ENCODE data around the gene TBC1D24.
A peak's percentile ranks its signal among the peaks of the same experiment; 100 is the strongest.

The TBC1D24 gene

DNA sequence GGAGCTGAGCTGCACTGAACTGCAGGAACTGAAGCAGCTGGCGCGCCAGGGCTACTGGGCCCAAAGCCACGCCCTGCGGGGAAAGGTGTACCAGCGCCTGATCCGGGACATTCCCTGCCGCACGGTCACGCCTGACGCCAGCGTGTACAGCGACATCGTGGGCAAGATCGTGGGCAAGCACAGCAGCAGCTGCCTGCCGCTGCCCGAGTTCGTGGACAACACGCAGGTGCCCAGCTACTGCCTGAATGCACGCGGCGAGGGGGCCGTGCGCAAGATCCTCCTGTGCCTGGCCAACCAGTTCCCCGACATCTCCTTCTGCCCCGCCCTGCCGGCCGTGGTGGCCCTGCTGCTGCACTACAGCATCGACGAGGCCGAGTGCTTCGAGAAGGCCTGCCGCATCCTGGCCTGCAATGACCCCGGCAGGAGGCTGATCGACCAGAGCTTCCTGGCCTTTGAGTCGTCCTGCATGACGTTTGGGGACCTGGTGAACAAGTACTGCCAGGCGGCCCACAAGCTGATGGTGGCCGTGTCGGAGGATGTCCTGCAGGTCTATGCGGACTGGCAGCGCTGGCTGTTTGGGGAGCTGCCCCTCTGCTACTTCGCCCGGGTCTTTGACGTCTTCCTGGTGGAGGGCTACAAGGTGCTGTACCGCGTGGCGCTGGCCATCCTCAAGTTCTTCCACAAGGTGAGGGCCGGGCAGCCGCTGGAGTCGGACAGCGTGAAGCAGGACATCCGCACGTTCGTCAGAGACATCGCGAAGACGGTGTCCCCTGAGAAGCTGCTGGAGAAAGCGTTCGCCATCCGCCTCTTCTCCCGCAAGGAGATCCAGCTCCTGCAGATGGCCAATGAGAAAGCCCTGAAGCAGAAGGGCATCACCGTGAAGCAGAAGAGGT is 21.5 kb downstream of the TBC1D24 start:
- peaks cover 0 to 28% (median 16%) of the 10 kb centered on the region in 5 donors for H3K36me3 ChIP-seq (ENCODE audit: control insufficient read depth in 5 of 5, insufficient read depth in 5 of 5, low read length in 5 of 5)
- H3K9me3 ChIP-seq (ENCODE audit: control insufficient read depth in 5 of 5, low read length in 5 of 5) = no peaks in the 10 kb centered on the region
- no peak overlapping the region for H3K27ac ChIP-seq (ENCODE audit: low read depth, low read length)
- no peaks in the 10 kb centered on the region for H3K27me3 ChIP-seq (ENCODE audit: control insufficient read depth in 5 of 5, insufficient read depth in 4 of 5, low read length in 5 of 5)
- no peak overlapping the region for H3K4me3 ChIP-seq (ENCODE audit: low read depth in 1 of 5, low read length in 5 of 5)
- no peak overlapping the region for H3K9ac ChIP-seq (ENCODE audit: low read length in 5 of 5)
- H3K4me1 ChIP-seq (ENCODE audit: control insufficient read depth in 5 of 5, insufficient read depth in 5 of 5, low read length in 5 of 5) = peaks cover 13 to 52% (median 38%) of the 10 kb centered on the region in 5 donors

DNA sequence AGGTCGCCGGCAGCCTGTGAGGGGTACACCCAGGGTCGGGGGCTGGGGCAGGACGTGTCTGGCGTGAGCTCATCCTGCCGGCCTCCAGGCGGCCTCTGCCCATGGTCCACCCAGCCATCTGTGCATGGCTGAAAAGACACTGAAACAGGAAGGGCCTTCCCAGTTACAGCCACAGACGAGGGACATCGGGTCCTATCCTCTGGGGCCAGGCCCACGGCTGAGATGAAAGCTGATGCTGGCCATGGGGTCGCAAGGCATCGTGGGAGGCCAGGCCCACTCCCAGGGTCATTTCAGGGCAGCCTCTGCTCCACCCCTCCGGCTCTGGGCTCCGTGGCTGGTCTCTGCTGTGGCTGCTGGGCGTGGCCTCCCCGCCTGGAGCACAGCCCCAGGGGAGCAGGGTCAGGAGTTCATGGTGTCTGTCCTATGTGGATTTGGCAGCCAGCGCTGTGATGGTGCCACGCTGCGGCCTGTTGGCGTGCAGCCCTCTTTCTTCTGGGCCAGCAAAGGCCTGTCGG is 22.2 kb downstream of the TBC1D24 start:
- Histone ChIP-seq H3K27me3 (ENCODE audit: control insufficient read depth in 5 of 5, insufficient read depth in 4 of 5, low read length in 5 of 5) (no peaks in the 10 kb centered on the region), H3K9me3 (ENCODE audit: control insufficient read depth in 5 of 5, low read length in 5 of 5) (no peaks in the 10 kb centered on the region), H3K4me3 (ENCODE audit: low read depth in 1 of 5, low read length in 5 of 5) (peak overlapping the region in 1 of 5 donors; percentile 21), H3K27ac (ENCODE audit: low read depth, low read length) (no peak overlapping the region), H3K4me1 (ENCODE audit: control insufficient read depth in 5 of 5, insufficient read depth in 5 of 5, low read length in 5 of 5) (peaks cover 13 to 59% (median 45%) of the 10 kb centered on the region in 5 donors), H3K36me3 (ENCODE audit: control insufficient read depth in 5 of 5, insufficient read depth in 5 of 5, low read length in 5 of 5) (peaks cover 0 to 28% (median 16%) of the 10 kb centered on the region in 5 donors), H3K9ac (ENCODE audit: low read length in 5 of 5) (peak overlapping the region in 1 of 5 donors; percentile 1)

DNA sequence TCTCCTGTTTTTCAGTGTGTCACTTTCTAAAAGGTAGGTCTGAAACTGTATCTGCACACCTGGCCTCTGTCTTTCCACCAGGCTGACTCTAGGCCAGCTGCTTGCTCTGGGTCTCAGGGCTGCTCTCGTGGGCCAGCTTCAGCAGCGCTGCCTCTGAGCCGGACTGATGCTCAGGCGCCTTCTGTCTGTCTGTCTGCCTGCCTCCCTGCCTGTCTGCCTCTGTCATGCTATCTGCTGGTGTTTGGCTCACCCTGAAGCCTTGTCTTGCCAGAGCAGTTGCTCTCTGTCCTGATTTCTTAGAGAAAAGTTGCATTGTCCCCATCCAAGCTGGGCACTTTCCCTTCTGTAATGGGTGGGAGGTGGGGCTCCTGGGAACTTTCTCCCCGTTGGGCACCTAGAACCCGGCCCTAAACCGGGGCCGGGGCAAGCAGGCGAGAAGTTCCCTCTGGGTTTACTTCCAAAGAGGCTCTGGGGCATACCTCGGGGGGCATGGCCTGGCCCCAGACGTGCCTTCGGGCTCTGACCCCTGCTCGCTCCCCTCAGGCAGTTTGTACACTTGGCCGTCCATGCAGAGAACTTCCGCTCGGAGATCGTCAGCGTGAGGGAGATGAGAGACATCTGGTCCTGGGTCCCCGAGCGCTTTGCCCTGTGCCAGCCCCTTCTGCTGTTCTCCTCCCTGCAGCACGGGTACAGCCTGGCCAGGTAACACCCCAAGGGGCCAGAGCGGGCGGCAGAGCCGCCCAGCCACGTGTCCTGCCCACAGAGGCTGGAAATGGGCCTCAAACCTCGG is 23.0 kb downstream of the TBC1D24 start:
- H3K4me1 ChIP-seq (ENCODE audit: control insufficient read depth in 5 of 5, insufficient read depth in 5 of 5, low read length in 5 of 5) = peaks cover 13 to 66% (median 52%) of the 10 kb centered on the region in 5 donors
- no peak overlapping the region for H3K27ac ChIP-seq (ENCODE audit: low read depth, low read length)
- peak overlapping the region in 2 of 5 donors; percentile 1 to 38 for H3K9ac ChIP-seq (ENCODE audit: low read length in 5 of 5)

DNA sequence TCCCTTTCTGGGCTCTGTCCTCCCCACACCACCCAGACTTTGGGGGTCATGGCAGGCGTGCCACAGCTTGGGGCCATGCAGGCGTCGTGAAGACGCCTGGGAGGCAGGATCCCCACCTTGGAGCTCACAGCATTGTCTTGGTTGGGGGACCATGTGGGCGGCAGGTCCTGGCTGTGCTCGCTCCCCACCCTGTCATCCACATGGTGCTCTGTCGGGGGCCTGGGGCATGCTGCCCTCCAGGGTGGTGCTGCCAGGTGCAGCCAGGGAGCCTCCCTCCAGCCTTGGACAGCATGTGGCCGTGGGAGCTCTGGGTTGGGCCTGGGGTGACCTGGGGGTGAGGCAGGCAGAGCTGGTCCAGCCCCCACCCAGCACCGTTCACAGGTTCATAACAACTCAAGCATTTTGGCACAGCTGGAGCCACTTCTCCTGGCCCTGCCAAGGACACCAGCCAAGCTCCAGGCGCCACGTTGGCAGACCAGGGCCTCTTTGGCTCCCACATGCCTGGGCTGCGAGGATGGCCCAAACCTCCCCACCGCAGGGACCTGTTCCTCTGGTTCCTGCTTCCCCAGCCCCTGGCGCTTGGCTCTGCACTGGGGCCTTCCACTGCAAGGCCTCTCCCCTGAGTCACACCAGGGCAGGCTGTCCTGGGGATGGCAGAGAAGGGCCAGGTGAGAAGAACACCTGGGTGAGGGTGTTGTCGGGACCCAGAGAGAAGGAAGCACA is 23.8 kb downstream of the TBC1D24 start:
- Histone ChIP-seq H3K4me1 (ENCODE audit: control insufficient read depth in 5 of 5, insufficient read depth in 5 of 5, low read length in 5 of 5) (peaks cover 13 to 66% (median 54%) of the 10 kb centered on the region in 5 donors), H3K27me3 (ENCODE audit: control insufficient read depth in 5 of 5, insufficient read depth in 4 of 5, low read length in 5 of 5) (no peaks in the 10 kb centered on the region), H3K9ac (ENCODE audit: low read length in 5 of 5) (peak overlapping the region in 2 of 5 donors; percentile 5 to 38), H3K36me3 (ENCODE audit: control insufficient read depth in 5 of 5, insufficient read depth in 5 of 5, low read length in 5 of 5) (peaks cover 0 to 28% (median 15%) of the 10 kb centered on the region in 5 donors), H3K27ac (ENCODE audit: low read depth, low read length) (no peak overlapping the region), H3K4me3 (ENCODE audit: low read depth in 1 of 5, low read length in 5 of 5) (no peak overlapping the region), H3K9me3 (ENCODE audit: control insufficient read depth in 5 of 5, low read length in 5 of 5) (no peaks in the 10 kb centered on the region)

More for the DNA sequence above, 23.0 kb downstream of the TBC1D24 start:
- Histone ChIP-seq H3K9me3 (ENCODE audit: control insufficient read depth in 5 of 5, low read length in 5 of 5) (no peaks in the 10 kb centered on the region), H3K36me3 (ENCODE audit: control insufficient read depth in 5 of 5, insufficient read depth in 5 of 5, low read length in 5 of 5) (peaks cover 0 to 28% (median 15%) of the 10 kb centered on the region in 5 donors), H3K4me3 (ENCODE audit: low read depth in 1 of 5, low read length in 5 of 5) (peak overlapping the region in 1 of 5 donors; percentile 8), H3K27me3 (ENCODE audit: control insufficient read depth in 5 of 5, insufficient read depth in 4 of 5, low read length in 5 of 5) (no peaks in the 10 kb centered on the region)

DNA sequence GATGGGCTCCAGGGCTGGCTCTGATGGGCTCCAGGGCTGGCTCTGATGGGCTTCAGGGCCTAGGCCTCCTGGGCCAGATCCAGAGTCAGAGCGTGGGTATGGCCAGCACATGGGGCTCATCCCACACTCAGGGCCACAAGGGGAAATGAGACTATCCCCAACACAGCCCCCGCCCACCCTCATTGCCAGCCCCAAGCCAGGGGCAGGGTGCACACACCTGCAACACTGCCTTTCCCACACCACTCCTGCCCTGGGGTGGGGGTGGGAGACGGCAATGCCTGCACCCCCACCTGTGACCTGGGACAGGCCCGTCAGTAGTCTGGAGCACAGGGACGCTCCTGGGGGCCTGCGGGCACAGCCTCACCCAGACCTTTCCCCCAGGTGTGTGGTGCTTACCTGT is 24.5 kb downstream of the TBC1D24 start:
- no peaks in the 10 kb centered on the region for H3K27me3 ChIP-seq (ENCODE audit: control insufficient read depth in 5 of 5, insufficient read depth in 4 of 5, low read length in 5 of 5)
- H3K9me3 ChIP-seq (ENCODE audit: control insufficient read depth in 5 of 5, low read length in 5 of 5) = no peaks in the 10 kb centered on the region
- H3K36me3 ChIP-seq (ENCODE audit: control insufficient read depth in 5 of 5, insufficient read depth in 5 of 5, low read length in 5 of 5) = peaks cover 0 to 28% (median 15%) of the 10 kb centered on the region in 5 donors
- peak overlapping the region in 1 of 5 donors; percentile 5 for H3K9ac ChIP-seq (ENCODE audit: low read length in 5 of 5)
- no peak overlapping the region for H3K4me3 ChIP-seq (ENCODE audit: low read depth in 1 of 5, low read length in 5 of 5)
- peaks cover 13 to 59% (median 52%) of the 10 kb centered on the region in 5 donors for H3K4me1 ChIP-seq (ENCODE audit: control insufficient read depth in 5 of 5, insufficient read depth in 5 of 5, low read length in 5 of 5)
- H3K27ac ChIP-seq (ENCODE audit: low read depth, low read length) = no peak overlapping the region

DNA sequence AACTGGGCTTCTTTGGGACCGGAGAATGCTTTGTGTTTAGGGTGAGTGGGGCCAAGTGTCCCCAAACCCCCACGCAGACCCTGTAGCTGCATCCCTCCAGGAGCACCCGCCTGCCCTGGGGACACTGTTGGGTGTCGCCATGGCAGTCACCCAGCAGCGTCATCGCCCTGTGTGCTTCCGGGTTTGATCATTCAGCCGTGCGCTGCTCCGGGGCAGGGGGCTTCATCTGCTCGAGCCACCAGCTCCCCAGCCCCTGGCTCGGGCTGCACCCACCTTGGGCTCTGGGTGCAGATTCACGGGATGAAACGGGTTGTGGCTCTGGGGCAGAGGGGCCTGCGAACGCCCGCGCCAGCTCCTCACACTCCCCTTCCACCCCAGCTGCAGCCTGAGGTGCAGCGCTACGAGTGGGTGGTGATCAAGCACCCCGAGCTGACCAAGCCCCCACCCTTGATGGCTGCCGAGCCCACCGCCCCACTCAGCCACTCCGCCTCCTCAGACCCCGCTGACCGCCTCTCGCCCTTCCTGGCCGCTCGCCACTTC is 25.0 kb downstream of the TBC1D24 start:
- no peaks in the 10 kb centered on the region for H3K27me3 ChIP-seq (ENCODE audit: control insufficient read depth in 5 of 5, insufficient read depth in 4 of 5, low read length in 5 of 5)
- peaks cover 0 to 28% (median 15%) of the 10 kb centered on the region in 5 donors for H3K36me3 ChIP-seq (ENCODE audit: control insufficient read depth in 5 of 5, insufficient read depth in 5 of 5, low read length in 5 of 5)
- H3K9me3 ChIP-seq (ENCODE audit: control insufficient read depth in 5 of 5, low read length in 5 of 5) = no peaks in the 10 kb centered on the region
- no peak overlapping the region for H3K9ac ChIP-seq (ENCODE audit: low read length in 5 of 5)
- H3K4me1 ChIP-seq (ENCODE audit: control insufficient read depth in 5 of 5, insufficient read depth in 5 of 5, low read length in 5 of 5) = peaks cover 13 to 59% (median 52%) of the 10 kb centered on the region in 5 donors
- H3K27ac ChIP-seq (ENCODE audit: low read depth, low read length) = no peak overlapping the region
- H3K4me3 ChIP-seq (ENCODE audit: low read depth in 1 of 5, low read length in 5 of 5) = no peak overlapping the region

DNA sequence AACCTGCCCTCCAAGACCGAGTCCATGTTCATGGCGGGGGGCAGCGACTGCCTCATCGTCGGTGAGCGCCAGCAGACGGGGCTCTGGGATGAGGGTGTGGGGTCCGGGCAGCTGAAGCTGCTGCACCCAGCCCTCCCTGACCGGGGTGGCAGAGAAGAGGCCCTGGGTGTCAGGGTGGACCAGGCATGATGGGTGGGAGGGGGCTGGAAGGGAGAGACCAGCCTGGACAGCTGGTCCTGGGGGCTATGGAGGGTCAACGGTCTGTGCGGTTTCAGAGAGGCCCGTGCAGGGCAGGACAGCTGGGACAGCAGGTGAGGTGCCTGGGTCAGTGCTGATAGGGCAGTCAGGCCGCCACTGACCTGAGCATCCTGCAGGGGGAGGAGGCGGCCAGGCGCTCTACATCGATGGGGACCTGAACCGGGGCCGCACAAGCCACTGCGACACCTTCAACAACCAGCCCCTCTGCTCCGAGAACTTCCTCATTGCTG is 25.5 kb downstream of the TBC1D24 start:
- Histone ChIP-seq H3K9ac (ENCODE audit: low read length in 5 of 5) (no peak overlapping the region), H3K27ac (ENCODE audit: low read depth, low read length) (no peak overlapping the region), H3K9me3 (ENCODE audit: control insufficient read depth in 5 of 5, low read length in 5 of 5) (no peaks in the 10 kb centered on the region), H3K36me3 (ENCODE audit: control insufficient read depth in 5 of 5, insufficient read depth in 5 of 5, low read length in 5 of 5) (peaks cover 0 to 28% (median 15%) of the 10 kb centered on the region in 5 donors), H3K4me1 (ENCODE audit: control insufficient read depth in 5 of 5, insufficient read depth in 5 of 5, low read length in 5 of 5) (peaks cover 13 to 59% (median 52%) of the 10 kb centered on the region in 5 donors), H3K4me3 (ENCODE audit: low read depth in 1 of 5, low read length in 5 of 5) (no peak overlapping the region), H3K27me3 (ENCODE audit: control insufficient read depth in 5 of 5, insufficient read depth in 4 of 5, low read length in 5 of 5) (no peaks in the 10 kb centered on the region)

DNA sequence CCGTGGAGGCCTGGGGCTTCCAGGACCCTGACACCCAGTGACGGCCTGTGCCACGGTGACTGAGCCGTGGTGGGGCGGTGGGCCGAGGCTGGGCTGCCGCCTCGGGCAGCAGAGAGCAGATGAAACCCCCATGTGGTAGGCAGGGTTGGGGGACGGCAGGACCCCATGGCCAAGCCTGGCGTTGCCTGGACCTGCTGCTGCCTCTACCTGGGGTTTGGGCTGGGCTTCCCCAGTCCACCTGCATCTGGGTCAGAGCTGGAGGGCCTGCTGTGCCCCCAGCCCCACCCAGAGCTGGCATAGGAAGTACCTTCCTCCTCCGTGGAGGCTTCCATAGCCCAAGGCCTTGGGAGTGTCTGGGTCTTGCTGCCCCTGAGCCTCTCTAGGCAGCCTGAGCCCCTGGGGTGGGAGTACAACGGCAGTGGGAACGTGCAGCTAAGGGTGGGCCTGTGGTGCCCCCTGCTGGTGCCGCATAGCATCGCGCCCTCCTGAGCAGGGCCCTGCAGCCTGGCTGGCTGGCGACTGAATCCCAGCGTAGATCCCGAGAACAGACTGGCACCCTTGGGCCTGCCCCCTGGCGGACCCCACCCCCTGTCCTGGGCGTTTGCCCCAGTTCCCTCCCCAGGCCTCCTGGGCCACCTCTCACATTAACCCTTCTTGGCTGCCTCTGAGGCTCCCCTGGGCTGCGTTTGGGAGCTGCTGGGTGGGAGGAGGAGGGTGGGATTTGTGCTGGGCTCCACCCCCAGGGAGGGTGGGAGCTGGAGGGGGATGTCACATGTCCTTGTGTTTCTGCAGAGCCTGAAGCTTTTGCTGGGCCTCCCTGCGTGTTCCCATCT is 26.2 kb downstream of the TBC1D24 start:
- Histone ChIP-seq H3K4me1 (ENCODE audit: control insufficient read depth in 5 of 5, insufficient read depth in 5 of 5, low read length in 5 of 5) (peaks cover 13 to 59% (median 52%) of the 10 kb centered on the region in 5 donors), H3K9ac (ENCODE audit: low read length in 5 of 5) (peak overlapping the region in 1 of 5 donors; percentile 35)

More for the DNA sequence above, 26.2 kb downstream of the TBC1D24 start:
- Histone ChIP-seq H3K27me3 (ENCODE audit: control insufficient read depth in 5 of 5, insufficient read depth in 4 of 5, low read length in 5 of 5) (no peaks in the 10 kb centered on the region), H3K4me3 (ENCODE audit: low read depth in 1 of 5, low read length in 5 of 5) (peak overlapping the region in 2 of 5 donors; percentile 36 to 50), H3K9me3 (ENCODE audit: control insufficient read depth in 5 of 5, low read length in 5 of 5) (no peaks in the 10 kb centered on the region), H3K36me3 (ENCODE audit: control insufficient read depth in 5 of 5, insufficient read depth in 5 of 5, low read length in 5 of 5) (peaks cover 0 to 26% (median 14%) of the 10 kb centered on the region in 5 donors), H3K27ac (ENCODE audit: low read depth, low read length) (no peak overlapping the region)
